GM18909 (cell line): ENCODE results near the gene SERTAD1.

ENCODE experiments used
- ATAC-seq: cut with Tn5 transposase; IDR thresholded peaks from one replicate; pipeline ENCODE4 v1.9.1; 2021; ENCODE audit warnings: mild to moderate bottlenecking; ENCODE audit not compliant: unreplicated experiment, poor library complexity

The SERTAD1 gene

GRCh38 chr19:40423938-40424337 is 1.9 kb downstream of the SERTAD1 start:
- no peak for ATAC-seq

GRCh38 chr19:40422748-40423566 is 2.8 kb downstream of the SERTAD1 start:
- ATAC-seq = no peak

- no peak for ATAC-seq
Measured at GRCh38 chr19:40421993-40422747, 3.6 kb downstream of the SERTAD1 start.

- peak; percentile 37 for ATAC-seq
Measured at GRCh38 chr19:40420766-40421765, 4.7 kb downstream of the SERTAD1 start.

GRCh38 chr19:40420451-40420765 is 5.4 kb downstream of the SERTAD1 start:
- ATAC-seq = no peak

GRCh38 chr19:40419780-40420179 is 6.0 kb downstream of the SERTAD1 start:
- no peak for ATAC-seq

GRCh38 chr19:40419066-40419612 is 6.7 kb downstream of the SERTAD1 start:
- ATAC-seq = no peak

- no peak for ATAC-seq
Measured at GRCh38 chr19:40418040-40418439, 7.8 kb downstream of the SERTAD1 start.

GRCh38 chr19:40417643-40417981 is 8.2 kb downstream of the SERTAD1 start:
- no peak for ATAC-seq

GRCh38 chr19:40416918-40417642 is 8.7 kb downstream of the SERTAD1 start:
- peak; percentile 24 for ATAC-seq

GRCh38 chr19:40415768-40416167 is 10.0 kb downstream of the SERTAD1 start:
- no peak for ATAC-seq

- no peak for ATAC-seq
Measured at GRCh38 chr19:40414542-40415535, 11.0 kb downstream of the SERTAD1 start.

GRCh38 chr19:40413291-40413845 is 12.4 kb downstream of the SERTAD1 start, which contains the start of gene PRX:
TSS of gene PRX (minus strand) at chr19:40413378. CDS start at chr19:40407932, 5,446 bp downstream.
- no peak for ATAC-seq

- no peak for ATAC-seq
Measured at GRCh38 chr19:40412866-40413265, 12.9 kb downstream of the SERTAD1 start.

- no peak for ATAC-seq
Measured at GRCh38 chr19:40411958-40412499, 13.8 kb downstream of the SERTAD1 start.

GRCh38 chr19:40411125-40411842 is 14.5 kb downstream of the SERTAD1 start:
- no peak for ATAC-seq

GRCh38 chr19:40410030-40410389 is 15.8 kb downstream of the SERTAD1 start:
- no peak for ATAC-seq
